ENCODE data around the gene LSP1. TPM values are rescaled to one million over a fixed set of nuclear protein-coding genes. Genes with fewer than 3 reads are reported as not detected.

The LSP1 gene
- total RNA-seq, 1 donor from 2014 or later, result 600 TPM

GRCh38 chr11:1836011-1836945, 16.6 kb upstream of the LSP1 start:
- intact Hi-C loops (cut with micrococcal nuclease), result loop anchor here (2.0 to 10.0 kb wide), 2 partner anchors 47 to 81 kb away; partner anchors contain the start of gene IFITM10

GRCh38 chr11:1837171-1838076, 15.5 kb upstream of the LSP1 start:
- intact Hi-C loops (cut with micrococcal nuclease), result loop anchor here (1.0 to 10.0 kb wide), 4 partner anchors 14 to 313 kb away; partner anchors contain the start of gene IFITM10

- intact Hi-C loops (cut with micrococcal nuclease), result loop anchor here (2.0 to 10.0 kb wide), 2 partner anchors 83 to 313 kb away; partner anchors contain the start of gene IFITM10
Observed at GRCh38 chr11:1838077-1838425, 14.8 kb upstream of the LSP1 start.

- intact Hi-C loops (cut with micrococcal nuclease), result loop anchor here (2.0 to 10.0 kb wide), 2 partner anchors 84 to 312 kb away; partner anchors contain the start of gene IFITM10
Observed at GRCh38 chr11:1838426-1839144, 14.3 kb upstream of the LSP1 start, which contains the start of gene TNNI2. Gene TNNI2, plus strand, starts transcription at chr11:1838981. Its CDS starts 716 bp downstream, at chr11:1839697.

- intact Hi-C loops (cut with micrococcal nuclease), result loop anchor here (2.0 to 10.0 kb wide), 2 partner anchors 85 to 311 kb away; partner anchors contain the start of gene IFITM10
Observed at GRCh38 chr11:1839204-1839923, 13.5 kb upstream of the LSP1 start.

GRCh38 chr11:1839924-1840779, 12.7 kb upstream of the LSP1 start:
- intact Hi-C loops (cut with micrococcal nuclease), result loop anchor here (2.0 to 10.0 kb wide), 2 partner anchors 85 to 311 kb away; partner anchors contain the start of gene IFITM10

GRCh38 chr11:1840780-1841480, 12.0 kb upstream of the LSP1 start:
- intact Hi-C loops (cut with micrococcal nuclease), result no loop called here

GRCh38 chr11:1841511-1842148, 11.3 kb upstream of the LSP1 start:
- intact Hi-C loops (cut with micrococcal nuclease), result no loop called here

GRCh38 chr11:1842149-1843097, 10.5 kb upstream of the LSP1 start:
- intact Hi-C loops (cut with micrococcal nuclease), result no loop called here

GRCh38 chr11:1843098-1843473, 9.8 kb upstream of the LSP1 start:
- intact Hi-C loops (cut with micrococcal nuclease), result no loop called here

- intact Hi-C loops (cut with micrococcal nuclease), result no loop called here
Observed at GRCh38 chr11:1843796-1844195, 9.1 kb upstream of the LSP1 start.

GRCh38 chr11:1844221-1845094, 8.4 kb upstream of the LSP1 start:
- intact Hi-C loops (cut with micrococcal nuclease), result no loop called here

GRCh38 chr11:1845095-1845429, 7.8 kb upstream of the LSP1 start:
- intact Hi-C loops (cut with micrococcal nuclease), result no loop called here

GRCh38 chr11:1845561-1846452, 7.1 kb upstream of the LSP1 start:
- intact Hi-C loops (cut with micrococcal nuclease), result no loop called here

GRCh38 chr11:1846453-1846932, 6.4 kb upstream of the LSP1 start:
- intact Hi-C loops (cut with micrococcal nuclease), result no loop called here
